Left lung (tissue), 10 donors: ENCODE results near the gene CEND1. TPM values are rescaled to one million over a fixed set of nuclear protein-coding genes. Genes with fewer than 3 reads are reported as not detected.

Source experiments
- ATAC-seq: fragments of 200-7000 bp; cut with Tn5 transposase; one replicate; pipeline ENCODE4 v1.9.1; 2020; ENCODE audit warnings: moderate library complexity
- DNase-seq, 4 donors: peaks; one replicate each; pipeline ENCODE4 v3.0.0-alpha.2; 2013 to 2020
- H3K27ac ChIP-seq, 2 donors: fragments of 200-600 bp; sonication (generic) in 1 of 2; one replicate each; pipeline versions ENCODE4 v1.5.0 to v1.8.0; 2020 to 2021
- H3K27me3 ChIP-seq, 2 donors: fragments of 200-600 bp; sonication (generic) in 1 of 2; one replicate each; pipeline versions ENCODE4 v1.5.0 to v1.8.0; 2020 to 2021
- H3K36me3 ChIP-seq, 2 donors: fragments of 200-600 bp; sonication (generic) in 1 of 2; one replicate each; pipeline versions ENCODE4 v1.5.0 to v1.8.0; 2020 to 2021
- H3K4me1 ChIP-seq, 2 donors: fragments of 200-600 bp; one replicate each; pipeline ENCODE4 v1.8.0; 2021
- H3K4me3 ChIP-seq, 2 donors: fragments of 200-600 bp; sonication (generic) in 1 of 2; one replicate each; pipeline versions ENCODE4 v1.5.0 to v1.8.0; 2020 to 2021; ENCODE audit warnings: mild to moderate bottlenecking in 1 of 2
- H3K9me3 ChIP-seq, 2 donors: fragments of 200-600 bp; sonication (generic) in 1 of 2; one replicate each; pipeline versions ENCODE4 v1.5.0 to v1.8.0; 2020 to 2021
- intact Hi-C, 2 donors: fragments of 100-400 bp; cut with DNase I; formaldehyde crosslinking; loops; one replicate each; pipeline versions ENCODE4 v1.11.2 to v1.14.2; 2022
- polyA plus RNA-seq, 6 donors: library from polyadenylated mRNA; unstranded; fragments of 120-200 nt; gene quantifications; one replicate each; pipeline ENCODE4 v1.2.1, GENCODE V29; 2013; ENCODE audit not compliant: insufficient read length in 6 of 6
- total RNA-seq, 2 donors: library from RNA; stranded (reverse); fragmentation: NEBNext Ultra II Directional; extraction: Animal tissue kit (Norgen Biotek cat#: 25700); gene quantifications; one replicate each; pipeline ENCODE4 v1.2.1, GENCODE V29; 2021
- TF ChIP-seq, protein P1 (sequence below), 2 donors: fragments of 200-600 bp; sonication (generic) in 1 of 2; IDR thresholded peaks; one replicate each; pipeline versions ENCODE4 v1.5.0 to v1.8.0; 2021; ENCODE audit warnings: antibody characterized with exemption in 2 of 2
- donor health status: DM: no; HTN: yes; CAD: no.
- donor health status: DM: no; HTN: no; CAD: no.

Gene CEND1
- total and polyA plus RNA-seq, 8 donors = 0.11 to 0.47 (median 0.36) TPM; not detected in 1

DNA sequence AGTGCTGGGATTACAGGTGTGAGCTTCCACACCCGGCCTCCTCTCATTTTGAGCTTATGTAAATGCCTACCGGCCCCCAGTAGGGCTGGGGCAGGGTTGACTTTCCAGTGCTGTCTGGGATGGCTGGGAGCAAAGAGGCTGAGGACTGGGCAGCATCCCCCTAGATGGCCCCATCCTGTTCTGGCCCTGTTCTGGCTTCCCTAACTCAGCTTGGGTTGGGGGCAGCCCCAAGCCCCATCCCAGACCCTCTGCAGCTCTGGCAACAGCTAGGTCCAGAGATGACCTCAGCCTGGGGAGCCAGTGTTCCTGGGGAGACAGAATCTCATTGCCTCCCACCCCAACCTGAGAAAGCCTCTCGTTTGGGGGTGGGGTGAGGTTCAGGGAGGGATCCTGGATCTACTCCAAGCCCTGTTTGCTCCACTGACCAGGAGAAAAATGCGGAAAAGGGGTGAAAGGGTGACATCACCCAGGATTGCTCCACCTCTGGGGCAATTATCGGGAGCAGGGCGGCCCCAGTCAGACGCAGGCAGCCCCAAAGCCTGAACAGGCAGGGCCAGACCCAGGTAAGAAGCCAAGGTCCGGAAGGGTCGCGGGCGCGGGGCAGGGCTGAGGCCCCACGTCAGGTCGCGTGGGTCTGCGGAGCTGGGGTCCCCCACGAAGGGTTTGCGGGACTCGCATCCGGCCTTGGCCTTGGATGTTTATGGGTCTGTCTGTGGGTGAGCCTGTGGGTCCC lies 28.7 kb upstream of the CEND1 start, which contains the start of gene PNPLA2:
PNPLA2 (plus strand) TSS at position 519 of the 733 bp plus-strand sequence. CDS start 805 bp downstream, outside the sequence.
- DNase-seq = no peak
- peak; percentile 41 for ATAC-seq
- TF ChIP-seq, protein P1, sequence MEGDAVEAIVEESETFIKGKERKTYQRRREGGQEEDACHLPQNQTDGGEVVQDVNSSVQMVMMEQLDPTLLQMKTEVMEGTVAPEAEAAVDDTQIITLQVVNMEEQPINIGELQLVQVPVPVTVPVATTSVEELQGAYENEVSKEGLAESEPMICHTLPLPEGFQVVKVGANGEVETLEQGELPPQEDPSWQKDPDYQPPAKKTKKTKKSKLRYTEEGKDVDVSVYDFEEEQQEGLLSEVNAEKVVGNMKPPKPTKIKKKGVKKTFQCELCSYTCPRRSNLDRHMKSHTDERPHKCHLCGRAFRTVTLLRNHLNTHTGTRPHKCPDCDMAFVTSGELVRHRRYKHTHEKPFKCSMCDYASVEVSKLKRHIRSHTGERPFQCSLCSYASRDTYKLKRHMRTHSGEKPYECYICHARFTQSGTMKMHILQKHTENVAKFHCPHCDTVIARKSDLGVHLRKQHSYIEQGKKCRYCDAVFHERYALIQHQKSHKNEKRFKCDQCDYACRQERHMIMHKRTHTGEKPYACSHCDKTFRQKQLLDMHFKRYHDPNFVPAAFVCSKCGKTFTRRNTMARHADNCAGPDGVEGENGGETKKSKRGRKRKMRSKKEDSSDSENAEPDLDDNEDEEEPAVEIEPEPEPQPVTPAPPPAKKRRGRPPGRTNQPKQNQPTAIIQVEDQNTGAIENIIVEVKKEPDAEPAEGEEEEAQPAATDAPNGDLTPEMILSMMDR (IDR thresholded peaks at IDR 0.05) = no peak
- H3K4me1 ChIP-seq = peaks cover 22 to 44% of the 10 kb centered on the region in 2 donors
- H3K27me3 ChIP-seq = no peaks in the 10 kb centered on the region
- H3K4me3 ChIP-seq = peak within 1 kb of the TSS; percentile 78 to 97
- peaks cover 0 to 34% of the 10 kb centered on the region in 2 donors for H3K36me3 ChIP-seq
- no peaks in the 10 kb centered on the region for H3K9me3 ChIP-seq
- intact Hi-C loops = no loop called here
- H3K27ac ChIP-seq = peak within 1 kb of the TSS; percentile 77 to 96

DNA sequence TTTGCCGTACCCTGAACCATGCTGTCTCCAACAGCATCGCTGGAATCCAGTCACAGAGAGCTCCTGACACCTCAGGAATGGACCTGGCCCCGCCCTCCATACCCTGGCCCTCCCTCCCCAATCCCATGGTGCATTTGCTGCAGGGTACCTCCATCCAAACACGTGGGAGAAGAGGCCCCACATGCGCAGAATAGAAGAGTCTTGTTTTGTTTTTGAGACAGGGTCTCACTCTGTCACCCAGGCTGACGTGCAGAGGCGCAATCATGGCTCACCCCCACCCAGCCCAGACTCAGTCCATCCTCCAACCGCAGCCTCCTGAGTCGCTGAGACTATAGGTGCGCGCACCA lies 26.5 kb upstream of the CEND1 start:
- ATAC-seq = no peak
- H3K27me3 ChIP-seq = no peaks in the 10 kb centered on the region
- DNase-seq = no peak
- no peaks in the 10 kb centered on the region for H3K9me3 ChIP-seq
- intact Hi-C loops = no loop called here
- H3K27ac ChIP-seq = no peak overlapping the region
- TF ChIP-seq, protein P1 (IDR thresholded peaks at IDR 0.05) = no peak
- H3K4me3 ChIP-seq = no peak overlapping the region
- H3K4me1 ChIP-seq = peaks cover 15 to 38% of the 10 kb centered on the region in 2 donors
- peaks cover 3 to 42% of the 10 kb centered on the region in 2 donors for H3K36me3 ChIP-seq

DNA sequence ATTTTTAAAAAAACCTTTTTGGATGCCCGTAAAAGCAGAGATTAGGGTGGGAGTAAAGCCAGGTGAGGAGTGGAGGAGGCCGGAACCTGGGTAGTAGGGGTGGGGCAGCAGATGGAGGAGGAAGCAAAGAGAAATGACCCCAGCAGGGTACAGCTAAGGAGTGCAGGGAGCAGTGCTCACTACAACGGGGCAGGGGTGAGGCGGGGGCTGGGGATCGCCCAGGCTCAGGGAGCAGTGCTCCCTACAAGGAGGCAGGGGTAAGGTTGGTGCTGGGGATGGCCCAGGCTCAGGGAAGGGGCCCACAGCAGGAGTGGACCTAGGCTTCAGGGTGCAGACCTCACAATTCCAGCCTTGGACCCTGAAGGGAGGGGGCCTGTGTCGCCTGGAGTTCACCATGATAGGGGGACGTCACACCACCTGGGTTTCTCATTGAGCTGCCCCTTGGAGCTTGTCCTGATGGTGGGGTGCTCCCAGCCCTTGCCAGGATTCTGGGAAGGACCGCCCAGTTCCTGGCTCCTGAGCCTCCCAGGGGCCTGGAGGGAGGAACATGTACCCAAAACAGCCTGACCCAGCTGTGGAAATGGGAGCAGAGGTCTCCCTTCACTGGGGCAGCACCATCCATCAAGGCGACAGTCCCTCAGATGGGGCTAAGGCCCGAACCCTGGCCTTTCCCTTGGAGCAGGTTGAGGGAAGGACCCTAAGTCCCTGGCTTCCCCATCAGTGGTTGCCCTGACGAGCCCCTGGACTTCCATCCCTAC lies 26.0 kb upstream of the CEND1 start:
- no peak for ATAC-seq
- no peaks in the 10 kb centered on the region for H3K27me3 ChIP-seq
- H3K36me3 ChIP-seq = peaks cover 3 to 47% of the 10 kb centered on the region in 2 donors
- H3K27ac ChIP-seq = no peak overlapping the region
- TF ChIP-seq, protein P1 (IDR thresholded peaks at IDR 0.05) = no peak
- H3K9me3 ChIP-seq = no peaks in the 10 kb centered on the region
- intact Hi-C loops = no loop called here
- DNase-seq = no peak
- H3K4me3 ChIP-seq = no peak overlapping the region
- H3K4me1 ChIP-seq = peaks cover 14 to 38% of the 10 kb centered on the region in 2 donors

DNA sequence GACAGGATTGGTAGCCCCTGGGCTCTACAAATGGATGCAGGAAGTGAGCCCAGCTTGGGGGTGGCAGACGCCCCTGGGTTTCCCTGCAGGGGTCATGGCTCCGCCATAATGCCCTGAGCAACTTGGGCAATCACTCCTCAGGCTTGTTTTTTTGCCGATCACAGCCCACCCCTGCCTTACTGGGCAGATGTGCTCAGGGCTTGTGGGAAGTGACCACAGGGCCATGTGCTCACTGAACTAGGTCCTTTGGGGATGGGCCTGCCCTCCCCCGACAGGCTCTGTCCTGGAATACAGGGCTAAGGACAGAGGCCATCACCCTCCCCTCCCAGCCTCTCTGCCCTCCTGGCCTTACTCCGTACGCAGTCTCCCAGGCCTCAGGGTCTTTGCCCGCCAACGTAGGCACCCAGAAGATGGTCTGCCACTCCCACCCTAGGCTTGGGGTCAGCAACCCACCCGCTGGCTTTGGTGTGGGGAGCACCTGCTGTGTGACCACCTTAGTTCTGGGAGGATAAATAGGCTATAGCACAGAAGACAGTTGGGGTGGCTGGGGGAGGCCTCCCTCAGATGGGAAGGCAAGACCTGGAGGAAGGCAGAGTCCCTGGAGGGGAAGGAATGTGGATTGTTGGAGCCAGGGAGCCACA lies 23.7 kb upstream of the CEND1 start:
- intact Hi-C loops = no loop called here
- no peak overlapping the region for H3K4me3 ChIP-seq
- no peak overlapping the region for H3K27ac ChIP-seq
- H3K9me3 ChIP-seq = no peaks in the 10 kb centered on the region
- peaks cover 12 to 36% of the 10 kb centered on the region in 2 donors for H3K4me1 ChIP-seq
- peaks cover 3 to 47% of the 10 kb centered on the region in 2 donors for H3K36me3 ChIP-seq
- TF ChIP-seq, protein P1 (IDR thresholded peaks at IDR 0.05) = no peak
- DNase-seq (no peak), ATAC-seq (no peak)
- no peaks in the 10 kb centered on the region for H3K27me3 ChIP-seq

DNA sequence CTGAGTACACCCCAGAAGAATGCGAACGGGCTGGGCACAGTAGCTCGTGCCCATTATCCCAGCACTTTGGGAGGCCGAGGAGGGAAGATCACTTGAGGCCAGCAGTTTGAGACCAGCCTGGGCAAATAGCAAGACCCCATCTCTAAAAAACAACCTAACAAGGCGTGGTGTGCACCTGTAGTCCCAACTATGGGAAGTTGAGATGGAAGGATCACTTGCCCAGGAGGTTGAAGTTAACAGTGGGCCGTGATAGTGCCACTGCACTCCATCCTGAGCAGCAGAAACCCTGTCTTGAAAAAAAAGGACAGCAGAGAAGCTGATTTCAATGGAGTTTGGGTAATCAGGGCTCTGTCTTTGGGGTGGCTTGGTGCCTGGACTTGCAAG lies 23.2 kb upstream of the CEND1 start:
- peaks cover 16 to 36% of the 10 kb centered on the region in 2 donors for H3K4me1 ChIP-seq
- intact Hi-C loops = no loop called here
- TF ChIP-seq, protein P1 (IDR thresholded peaks at IDR 0.05) = no peak
- peaks cover 3 to 47% of the 10 kb centered on the region in 2 donors for H3K36me3 ChIP-seq
- H3K9me3 ChIP-seq = no peaks in the 10 kb centered on the region
- no peak overlapping the region for H3K27ac ChIP-seq
- DNase-seq = no peak
- no peak for ATAC-seq
- no peaks in the 10 kb centered on the region for H3K27me3 ChIP-seq
- no peak overlapping the region for H3K4me3 ChIP-seq
